ENCODE results near the gene PTPRT.

The PTPRT gene

DNA sequence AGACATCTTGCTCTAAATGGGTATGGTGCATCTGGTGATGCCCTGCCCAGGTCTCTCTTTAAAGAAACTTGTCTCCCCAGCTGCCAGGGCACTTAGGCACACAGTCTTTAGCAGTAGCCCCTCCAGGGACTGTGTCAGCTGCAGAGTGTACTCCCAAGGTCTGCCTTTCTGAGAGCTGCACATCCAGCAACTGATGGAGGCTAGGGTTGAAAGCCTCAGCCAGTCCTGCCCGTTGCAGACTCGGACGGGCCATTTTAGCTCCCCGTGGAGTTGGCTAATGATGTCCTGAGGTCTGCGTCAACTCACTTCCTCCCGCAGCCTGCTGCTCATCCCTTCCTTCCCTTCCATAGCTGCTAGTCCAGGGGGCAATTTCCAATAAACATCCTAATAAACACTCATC lies 381.8 kb downstream of the PTPRT start:
- no peak overlapping the region for H3K27ac ChIP-seq (ENCODE audit: low read length, poor library complexity, severe bottlenecking)
- no peaks in the 10 kb centered on the region for H3K79me1 ChIP-seq (replicated peaks; ENCODE audit: low read length, poor library complexity, severe bottlenecking)
- H2BK120ac ChIP-seq (ENCODE audit: low read depth, low read length): no peak overlapping the region
- H3K4me2 ChIP-seq (ENCODE audit: low read length, poor library complexity, severe bottlenecking): no peak overlapping the region
- DNase-seq: no peak
- no peak overlapping the region for H4K8ac ChIP-seq (ENCODE audit: low read length)
- H3K4ac ChIP-seq (ENCODE audit: low read depth in 1 of 2, low read length in 2 of 2): no peak overlapping the region
- no peak overlapping the region for H2AK5ac ChIP-seq (ENCODE audit: low read length, severe bottlenecking)
- H3K4me3 ChIP-seq (ENCODE audit: insufficient read depth in 1 of 2, low read depth in 1 of 2, low read length in 2 of 2): no peak overlapping the region
- H3K27me3 ChIP-seq (ENCODE audit: control insufficient read depth in 1 of 2, insufficient read depth in 1 of 2, low read length in 2 of 2): no peaks in the 10 kb centered on the region
- no peak overlapping the region for H3K23ac ChIP-seq (ENCODE audit: low read length in 2 of 2)
- no peak overlapping the region for H3K14ac ChIP-seq (ENCODE audit: low read length in 2 of 2)
- H4K91ac ChIP-seq (ENCODE audit: low read length): no peak overlapping the region
- H3K9ac ChIP-seq (ENCODE audit: low read length): no peak overlapping the region
- no peak overlapping the region for H2BK5ac ChIP-seq (ENCODE audit: low read depth, low read length, poor library complexity, severe bottlenecking)
- H2BK12ac ChIP-seq (ENCODE audit: low read length in 2 of 2): no peak overlapping the region
- 74% methylated on average over 6 of the region's 6 CpGs for WGBS
- H3K36me3 ChIP-seq (ENCODE audit: control insufficient read depth in 1 of 2, insufficient read depth in 2 of 2, low read depth in 1 of 2, low read length in 2 of 2): no peaks in the 10 kb centered on the region
- H2AFZ ChIP-seq (ENCODE audit: low read depth, low read length): no peak overlapping the region
- H2BK15ac ChIP-seq (ENCODE audit: low read depth, poor library complexity, severe bottlenecking): no peak overlapping the region
- no peaks in the 10 kb centered on the region for H3K4me1 ChIP-seq (ENCODE audit: control insufficient read depth, insufficient read depth, low read depth, low read length)
- no peaks in the 10 kb centered on the region for H3K9me3 ChIP-seq (ENCODE audit: control insufficient read depth, low read length)
- no peak overlapping the region for H3K18ac ChIP-seq (ENCODE audit: low read depth in 1 of 2, low read length in 2 of 2)

DNA sequence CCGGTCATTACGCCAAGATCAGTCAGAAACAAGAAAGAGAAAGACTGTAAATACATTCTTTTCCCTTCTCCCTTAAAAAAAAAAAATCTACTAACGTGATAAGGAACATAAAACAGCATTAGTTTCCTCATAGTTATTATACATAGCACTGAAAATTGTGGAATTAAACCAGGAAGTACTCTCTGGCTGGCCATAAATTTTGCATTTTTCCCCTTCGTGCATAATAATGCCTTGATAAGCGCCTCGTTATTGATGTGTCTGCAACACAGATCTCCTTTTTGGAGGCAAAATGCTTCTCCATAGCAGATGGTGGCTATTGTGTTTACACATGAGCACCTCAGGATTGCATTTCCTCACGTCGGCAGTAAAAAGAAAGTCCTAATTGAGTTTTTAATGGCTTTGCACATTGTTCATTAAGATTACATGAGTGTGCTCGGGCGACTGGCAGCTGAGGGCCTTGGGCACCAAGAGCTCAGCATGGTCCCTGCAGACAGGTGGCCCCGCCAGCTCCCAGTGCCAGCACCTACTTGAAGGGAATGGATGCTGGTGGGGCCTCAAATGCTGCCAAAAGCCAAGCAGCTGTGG lies 394.5 kb downstream of the PTPRT start:
- no peaks in the 10 kb centered on the region for H3K27me3 ChIP-seq (ENCODE audit: control insufficient read depth in 1 of 2, insufficient read depth in 1 of 2, low read length in 2 of 2)
- no peak overlapping the region for H3K14ac ChIP-seq (ENCODE audit: low read length in 2 of 2)
- no peak overlapping the region for H2AK5ac ChIP-seq (ENCODE audit: low read length, severe bottlenecking)
- H4K8ac ChIP-seq (ENCODE audit: low read length): no peak overlapping the region
- H2BK5ac ChIP-seq (ENCODE audit: low read depth, low read length, poor library complexity, severe bottlenecking): no peak overlapping the region
- H3K79me1 ChIP-seq (replicated peaks; ENCODE audit: low read length, poor library complexity, severe bottlenecking): no peaks in the 10 kb centered on the region
- no peak overlapping the region for H3K4me3 ChIP-seq (ENCODE audit: insufficient read depth in 1 of 2, low read depth in 1 of 2, low read length in 2 of 2)
- H2BK12ac ChIP-seq (ENCODE audit: low read length in 2 of 2): no peak overlapping the region
- H3K9ac ChIP-seq (ENCODE audit: low read length): no peak overlapping the region
- H3K18ac ChIP-seq (ENCODE audit: low read depth in 1 of 2, low read length in 2 of 2): no peak overlapping the region
- no peak overlapping the region for H3K27ac ChIP-seq (ENCODE audit: low read length, poor library complexity, severe bottlenecking)
- no peak for DNase-seq
- H3K23ac ChIP-seq (ENCODE audit: low read length in 2 of 2): no peak overlapping the region
- H2BK120ac ChIP-seq (ENCODE audit: low read depth, low read length): no peak overlapping the region
- no peak overlapping the region for H2BK15ac ChIP-seq (ENCODE audit: low read depth, poor library complexity, severe bottlenecking)
- WGBS: 73% methylated on average over 11 of the region's 11 CpGs
- no peaks in the 10 kb centered on the region for H3K4me1 ChIP-seq (ENCODE audit: control insufficient read depth, insufficient read depth, low read depth, low read length)
- H3K4ac ChIP-seq (ENCODE audit: low read depth in 1 of 2, low read length in 2 of 2): no peak overlapping the region
- H3K4me2 ChIP-seq (ENCODE audit: low read length, poor library complexity, severe bottlenecking): no peak overlapping the region
- H3K36me3 ChIP-seq (ENCODE audit: control insufficient read depth in 1 of 2, insufficient read depth in 2 of 2, low read depth in 1 of 2, low read length in 2 of 2): no peaks in the 10 kb centered on the region
- no peaks in the 10 kb centered on the region for H3K9me3 ChIP-seq (ENCODE audit: control insufficient read depth, low read length)
- no peak overlapping the region for H2AFZ ChIP-seq (ENCODE audit: low read depth, low read length)
- no peak overlapping the region for H4K91ac ChIP-seq (ENCODE audit: low read length)

DNA sequence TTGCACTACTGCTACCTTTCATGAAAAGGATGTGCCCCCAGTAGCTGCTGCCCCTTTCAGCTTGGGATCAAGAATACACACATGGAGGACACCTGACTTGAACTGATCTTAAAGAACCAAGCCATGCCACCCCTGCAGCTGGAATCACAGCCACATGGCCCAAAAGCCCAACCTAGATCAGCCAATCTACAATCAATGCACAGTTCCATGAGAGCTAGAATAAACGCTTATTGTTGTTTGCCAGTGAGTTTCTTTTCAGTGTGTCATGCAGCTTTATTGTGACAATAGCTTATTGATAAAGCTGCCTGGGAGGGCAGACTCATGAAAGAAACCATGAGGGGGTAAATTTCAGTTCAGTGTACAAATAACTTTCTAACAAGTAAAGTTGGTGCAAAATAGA lies 397.7 kb downstream of the PTPRT start:
- no peak overlapping the region for H2AK5ac ChIP-seq (ENCODE audit: low read length, severe bottlenecking)
- H3K14ac ChIP-seq (ENCODE audit: low read length in 2 of 2): no peak overlapping the region
- no peaks in the 10 kb centered on the region for H3K9me3 ChIP-seq (ENCODE audit: control insufficient read depth, low read length)
- no peaks in the 10 kb centered on the region for H3K79me1 ChIP-seq (replicated peaks; ENCODE audit: low read length, poor library complexity, severe bottlenecking)
- H4K8ac ChIP-seq (ENCODE audit: low read length): no peak overlapping the region
- H2AFZ ChIP-seq (ENCODE audit: low read depth, low read length): no peak overlapping the region
- H2BK15ac ChIP-seq (ENCODE audit: low read depth, poor library complexity, severe bottlenecking): no peak overlapping the region
- no peak overlapping the region for H3K4me2 ChIP-seq (ENCODE audit: low read length, poor library complexity, severe bottlenecking)
- H3K23ac ChIP-seq (ENCODE audit: low read length in 2 of 2): no peak overlapping the region
- H3K4ac ChIP-seq (ENCODE audit: low read depth in 1 of 2, low read length in 2 of 2): no peak overlapping the region
- H2BK5ac ChIP-seq (ENCODE audit: low read depth, low read length, poor library complexity, severe bottlenecking): no peak overlapping the region
- H3K9ac ChIP-seq (ENCODE audit: low read length): no peak overlapping the region
- no peak overlapping the region for H2BK120ac ChIP-seq (ENCODE audit: low read depth, low read length)
- H3K27me3 ChIP-seq (ENCODE audit: control insufficient read depth in 1 of 2, insufficient read depth in 1 of 2, low read length in 2 of 2): no peaks in the 10 kb centered on the region
- WGBS: 100% methylated on average over 1 of the region's 1 CpG
- H3K4me1 ChIP-seq (ENCODE audit: control insufficient read depth, insufficient read depth, low read depth, low read length): no peaks in the 10 kb centered on the region
- H3K4me3 ChIP-seq (ENCODE audit: insufficient read depth in 1 of 2, low read depth in 1 of 2, low read length in 2 of 2): no peak overlapping the region
- H4K91ac ChIP-seq (ENCODE audit: low read length): no peak overlapping the region
- H3K27ac ChIP-seq (ENCODE audit: low read length, poor library complexity, severe bottlenecking): no peak overlapping the region
- no peak overlapping the region for H3K18ac ChIP-seq (ENCODE audit: low read depth in 1 of 2, low read length in 2 of 2)
- H3K36me3 ChIP-seq (ENCODE audit: control insufficient read depth in 1 of 2, insufficient read depth in 2 of 2, low read depth in 1 of 2, low read length in 2 of 2): no peaks in the 10 kb centered on the region
- DNase-seq: no peak
- no peak overlapping the region for H2BK12ac ChIP-seq (ENCODE audit: low read length in 2 of 2)

- H3K4ac ChIP-seq (ENCODE audit: low read depth in 1 of 2, low read length in 2 of 2): no peak overlapping the region
- no peaks in the 10 kb centered on the region for H3K27me3 ChIP-seq (ENCODE audit: control insufficient read depth in 1 of 2, insufficient read depth in 1 of 2, low read length in 2 of 2)
- WGBS: 47% methylated on average over 2 of the region's 2 CpGs
- no peak overlapping the region for H2AFZ ChIP-seq (ENCODE audit: low read depth, low read length)
- no peaks in the 10 kb centered on the region for H3K4me1 ChIP-seq (ENCODE audit: control insufficient read depth, insufficient read depth, low read depth, low read length)
- H2AK5ac ChIP-seq (ENCODE audit: low read length, severe bottlenecking): no peak overlapping the region
- H4K8ac ChIP-seq (ENCODE audit: low read length): no peak overlapping the region
- H2BK120ac ChIP-seq (ENCODE audit: low read depth, low read length): no peak overlapping the region
- no peak overlapping the region for H2BK12ac ChIP-seq (ENCODE audit: low read length in 2 of 2)
- H3K9ac ChIP-seq (ENCODE audit: low read length): no peak overlapping the region
- no peak overlapping the region for H4K91ac ChIP-seq (ENCODE audit: low read length)
- H2BK15ac ChIP-seq (ENCODE audit: low read depth, poor library complexity, severe bottlenecking): no peak overlapping the region
- H3K18ac ChIP-seq (ENCODE audit: low read depth in 1 of 2, low read length in 2 of 2): no peak overlapping the region
- no peak overlapping the region for H3K27ac ChIP-seq (ENCODE audit: low read length, poor library complexity, severe bottlenecking)
- no peak overlapping the region for H3K4me2 ChIP-seq (ENCODE audit: low read length, poor library complexity, severe bottlenecking)
- H3K9me3 ChIP-seq (ENCODE audit: control insufficient read depth, low read length): no peaks in the 10 kb centered on the region
- no peak overlapping the region for H2BK5ac ChIP-seq (ENCODE audit: low read depth, low read length, poor library complexity, severe bottlenecking)
- no peak overlapping the region for H3K14ac ChIP-seq (ENCODE audit: low read length in 2 of 2)
- H3K23ac ChIP-seq (ENCODE audit: low read length in 2 of 2): no peak overlapping the region
- DNase-seq: no peak
- H3K79me1 ChIP-seq (replicated peaks; ENCODE audit: low read length, poor library complexity, severe bottlenecking): no peaks in the 10 kb centered on the region
- no peaks in the 10 kb centered on the region for H3K36me3 ChIP-seq (ENCODE audit: control insufficient read depth in 1 of 2, insufficient read depth in 2 of 2, low read depth in 1 of 2, low read length in 2 of 2)
- H3K4me3 ChIP-seq (ENCODE audit: insufficient read depth in 1 of 2, low read depth in 1 of 2, low read length in 2 of 2): no peak overlapping the region
These were observed 399.6 kb downstream of the PTPRT start for GRCh38 chr20:42790111-42790510.
